ENCODE measurements around the gene CHP2.

CHP2 gene

DNA sequence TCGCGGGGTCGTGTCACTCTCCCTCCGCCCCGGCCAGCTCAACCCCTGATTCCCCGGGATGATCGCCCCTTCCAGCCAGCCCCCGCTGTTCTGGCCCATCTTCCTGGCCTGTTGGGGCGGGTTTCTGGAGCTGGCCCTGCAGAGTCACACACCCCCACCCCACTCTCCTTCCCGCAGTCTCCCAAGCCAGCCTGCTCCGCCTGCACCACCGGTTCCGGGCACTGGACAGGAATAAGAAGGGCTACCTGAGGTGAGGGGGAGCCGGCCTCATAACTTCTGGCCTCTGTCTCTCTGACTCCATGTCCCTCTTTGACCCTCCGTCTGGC, 621 bp downstream of the CHP2 start:
- H3K36me3 ChIP-seq (ENCODE audit: control insufficient read depth in 2 of 2, insufficient read depth in 1 of 2, low read length in 2 of 2), result no peaks in the 10 kb centered on the region
- ChIA-PET POLR2A (no interaction called here), CTCF (interaction anchor here (1.3 kb wide), 1 partner anchor 48 kb away, joined by 4 read pairs; no protein-coding TSS in a partner anchor)
- no peaks in the 10 kb centered on the region for H3K9me3 ChIP-seq (ENCODE audit: control insufficient read depth, insufficient read depth, low read depth, low read length)
- TF ChIP-seq, protein P1, sequence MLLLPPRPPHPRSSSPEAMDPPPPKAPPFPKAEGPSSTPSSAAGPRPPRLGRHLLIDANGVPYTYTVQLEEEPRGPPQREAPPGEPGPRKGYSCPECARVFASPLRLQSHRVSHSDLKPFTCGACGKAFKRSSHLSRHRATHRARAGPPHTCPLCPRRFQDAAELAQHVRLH (tag by site-specific recombination; IDR thresholded peaks at IDR 0.05), result no peak
- no peak for TF ChIP-seq ZNF843 (tag by site-specific recombination; IDR thresholded peaks at IDR 0.05)
- TF ChIP-seq KLF10 (tag by site-specific recombination; IDR thresholded peaks at IDR 0.05), result no peak
- no peak for TF ChIP-seq ZFP69B (tag by site-specific recombination; IDR thresholded peaks at IDR 0.05)
- TF ChIP-seq ZNF112 (tag by site-specific recombination; IDR thresholded peaks at IDR 0.05), result no peak
- TF ChIP-seq, protein P2, sequence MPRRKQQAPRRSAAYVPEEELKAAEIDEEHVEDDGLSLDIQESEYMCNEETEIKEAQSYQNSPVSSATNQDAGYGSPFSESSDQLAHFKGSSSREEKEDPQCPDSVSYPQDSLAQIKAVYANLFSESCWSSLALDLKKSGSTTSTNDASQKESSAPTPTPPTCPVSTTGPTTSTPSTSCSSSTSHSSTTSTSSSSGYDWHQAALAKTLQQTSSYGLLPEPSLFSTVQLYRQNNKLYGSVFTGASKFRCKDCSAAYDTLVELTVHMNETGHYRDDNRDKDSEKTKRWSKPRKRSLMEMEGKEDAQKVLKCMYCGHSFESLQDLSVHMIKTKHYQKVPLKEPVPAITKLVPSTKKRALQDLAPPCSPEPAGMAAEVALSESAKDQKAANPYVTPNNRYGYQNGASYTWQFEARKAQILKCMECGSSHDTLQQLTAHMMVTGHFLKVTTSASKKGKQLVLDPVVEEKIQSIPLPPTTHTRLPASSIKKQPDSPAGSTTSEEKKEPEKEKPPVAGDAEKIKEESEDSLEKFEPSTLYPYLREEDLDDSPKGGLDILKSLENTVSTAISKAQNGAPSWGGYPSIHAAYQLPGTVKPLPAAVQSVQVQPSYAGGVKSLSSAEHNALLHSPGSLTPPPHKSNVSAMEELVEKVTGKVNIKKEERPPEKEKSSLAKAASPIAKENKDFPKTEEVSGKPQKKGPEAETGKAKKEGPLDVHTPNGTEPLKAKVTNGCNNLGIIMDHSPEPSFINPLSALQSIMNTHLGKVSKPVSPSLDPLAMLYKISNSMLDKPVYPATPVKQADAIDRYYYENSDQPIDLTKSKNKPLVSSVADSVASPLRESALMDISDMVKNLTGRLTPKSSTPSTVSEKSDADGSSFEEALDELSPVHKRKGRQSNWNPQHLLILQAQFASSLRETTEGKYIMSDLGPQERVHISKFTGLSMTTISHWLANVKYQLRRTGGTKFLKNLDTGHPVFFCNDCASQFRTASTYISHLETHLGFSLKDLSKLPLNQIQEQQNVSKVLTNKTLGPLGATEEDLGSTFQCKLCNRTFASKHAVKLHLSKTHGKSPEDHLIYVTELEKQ (tag by site-specific recombination; IDR thresholded peaks at IDR 0.05; ENCODE audit: borderline replicate concordance), result no peak
- TF ChIP-seq, protein P3, sequence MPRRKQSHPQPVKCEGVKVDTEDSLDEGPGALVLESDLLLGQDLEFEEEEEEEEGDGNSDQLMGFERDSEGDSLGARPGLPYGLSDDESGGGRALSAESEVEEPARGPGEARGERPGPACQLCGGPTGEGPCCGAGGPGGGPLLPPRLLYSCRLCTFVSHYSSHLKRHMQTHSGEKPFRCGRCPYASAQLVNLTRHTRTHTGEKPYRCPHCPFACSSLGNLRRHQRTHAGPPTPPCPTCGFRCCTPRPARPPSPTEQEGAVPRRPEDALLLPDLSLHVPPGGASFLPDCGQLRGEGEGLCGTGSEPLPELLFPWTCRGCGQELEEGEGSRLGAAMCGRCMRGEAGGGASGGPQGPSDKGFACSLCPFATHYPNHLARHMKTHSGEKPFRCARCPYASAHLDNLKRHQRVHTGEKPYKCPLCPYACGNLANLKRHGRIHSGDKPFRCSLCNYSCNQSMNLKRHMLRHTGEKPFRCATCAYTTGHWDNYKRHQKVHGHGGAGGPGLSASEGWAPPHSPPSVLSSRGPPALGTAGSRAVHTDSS (tag by site-specific recombination; IDR thresholded peaks at IDR 0.05), result no peak
- no peak for TF ChIP-seq ZSCAN16 (tag by site-specific recombination; IDR thresholded peaks at IDR 0.05)
- TF ChIP-seq ZNF629 (tag by site-specific recombination; IDR thresholded peaks at IDR 0.05), result no peak
- H3K4me3 ChIP-seq (ENCODE audit: low read depth, low read length), result no peak overlapping the region
- no peak overlapping the region for H3K27ac ChIP-seq (ENCODE audit: extremely low read depth, low read depth, low read length)
- no peaks in the 10 kb centered on the region for H3K4me1 ChIP-seq (ENCODE audit: control insufficient read depth, insufficient read depth, low read length)

DNA sequence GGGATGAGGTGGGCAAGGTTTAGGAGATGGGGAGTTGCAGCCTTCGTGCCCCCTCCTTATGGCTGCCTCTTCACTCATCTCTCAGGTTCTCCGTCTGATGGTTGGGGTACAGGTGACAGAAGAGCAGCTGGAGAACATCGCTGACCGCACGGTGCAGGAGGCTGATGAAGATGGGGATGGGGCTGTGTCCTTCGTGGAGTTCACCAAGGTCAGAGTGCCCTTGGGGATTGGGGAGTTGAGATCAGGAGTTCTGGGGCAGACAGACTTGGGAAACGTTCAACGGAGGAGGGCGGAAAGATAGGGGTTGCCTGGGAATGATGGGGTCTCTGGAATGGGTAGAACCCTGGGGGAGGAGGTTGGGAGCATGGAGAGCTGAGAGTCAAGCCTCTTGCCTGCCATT, 2.3 kb downstream of the CHP2 start:
- Histone ChIP-seq H3K4me3 (ENCODE audit: low read depth, low read length) (no peak overlapping the region), H3K9me3 (ENCODE audit: control insufficient read depth, insufficient read depth, low read depth, low read length) (no peaks in the 10 kb centered on the region), H3K4me1 (ENCODE audit: control insufficient read depth, insufficient read depth, low read length) (no peaks in the 10 kb centered on the region), H3K27ac (ENCODE audit: extremely low read depth, low read depth, low read length) (no peak overlapping the region), H3K36me3 (ENCODE audit: control insufficient read depth in 2 of 2, insufficient read depth in 1 of 2, low read length in 2 of 2) (no peaks in the 10 kb centered on the region)
- no peak for TF ChIP-seq ZNF138 (tag by site-specific recombination; IDR thresholded peaks at IDR 0.05; ENCODE audit: borderline replicate concordance)
- TF ChIP-seq ZNF23 (tag by site-specific recombination; IDR thresholded peaks at IDR 0.05; ENCODE audit: borderline replicate concordance), result no peak
- TF ChIP-seq ZSCAN23 (tag by site-specific recombination; IDR thresholded peaks at IDR 0.05), result no peak
- no peak for TF ChIP-seq ZNF292 (tag by site-specific recombination; IDR thresholded peaks at IDR 0.05; ENCODE audit: borderline replicate concordance, low read depth)
- TF ChIP-seq, protein P4, sequence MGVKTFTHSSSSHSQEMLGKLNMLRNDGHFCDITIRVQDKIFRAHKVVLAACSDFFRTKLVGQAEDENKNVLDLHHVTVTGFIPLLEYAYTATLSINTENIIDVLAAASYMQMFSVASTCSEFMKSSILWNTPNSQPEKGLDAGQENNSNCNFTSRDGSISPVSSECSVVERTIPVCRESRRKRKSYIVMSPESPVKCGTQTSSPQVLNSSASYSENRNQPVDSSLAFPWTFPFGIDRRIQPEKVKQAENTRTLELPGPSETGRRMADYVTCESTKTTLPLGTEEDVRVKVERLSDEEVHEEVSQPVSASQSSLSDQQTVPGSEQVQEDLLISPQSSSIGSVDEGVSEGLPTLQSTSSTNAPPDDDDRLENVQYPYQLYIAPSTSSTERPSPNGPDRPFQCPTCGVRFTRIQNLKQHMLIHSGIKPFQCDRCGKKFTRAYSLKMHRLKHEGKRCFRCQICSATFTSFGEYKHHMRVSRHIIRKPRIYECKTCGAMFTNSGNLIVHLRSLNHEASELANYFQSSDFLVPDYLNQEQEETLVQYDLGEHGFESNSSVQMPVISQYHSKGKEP (tag by site-specific recombination; IDR thresholded peaks at IDR 0.05), result no peak
- TF ChIP-seq ZNF585B (tag by site-specific recombination; IDR thresholded peaks at IDR 0.05), result no peak
- no peak for TF ChIP-seq ZXDB (tag by site-specific recombination; IDR thresholded peaks at IDR 0.05)
- TF ChIP-seq SP7 (tag by site-specific recombination; IDR thresholded peaks at IDR 0.05), result no peak
- TF ChIP-seq YY2 (tag by site-specific recombination; IDR thresholded peaks at IDR 0.05), result no peak
- no peak for TF ChIP-seq ZNF274 (IDR thresholded peaks at IDR 0.05; ENCODE audit: low read length)
- no peak for TF ChIP-seq ZNF274 (tag by site-specific recombination; IDR thresholded peaks at IDR 0.05; ENCODE audit: borderline replicate concordance)
- TF ChIP-seq ZNF354C (tag by site-specific recombination; IDR thresholded peaks at IDR 0.05; ENCODE audit: borderline replicate concordance, low read depth), result no peak
- ChIA-PET POLR2A (no interaction called here), CTCF (no interaction called here)

Data from HEK293 (cell line).